Measurements from ENCODE around the gene ASF1A. TPM values are rescaled to one million over a fixed set of nuclear protein-coding genes. Genes with fewer than 3 reads are reported as not detected.
"Not testable (repeated sequence)": the region's sequence is repeated elsewhere in the genome, so short reads cannot be mapped to it uniquely, and the experiment has no call there.

Gene ASF1A
- 17.9 TPM for total RNA-seq

GRCh38 chr6:118893807-118894424 is at the start of gene ASF1A:
ASF1A (plus strand) TSS chr6:118894152; CDS start chr6:118894414, 262 bp downstream.
- peak; percentile 95 for ATAC-seq

GRCh38 chr6:118844915-118845314 is 49.0 kb upstream of the ASF1A start:
- ATAC-seq: no peak

- no peak for ATAC-seq
Observed at GRCh38 chr6:118853408-118853807, 40.5 kb upstream of the ASF1A start.

GRCh38 chr6:118856301-118856700 is 37.7 kb upstream of the ASF1A start:
- no peak for ATAC-seq

- ATAC-seq: no peak
Observed at GRCh38 chr6:118859517-118860064, 34.4 kb upstream of the ASF1A start.

- no peak for ATAC-seq
Observed at GRCh38 chr6:118860363-118860762, 33.6 kb upstream of the ASF1A start.

GRCh38 chr6:118860880-118861279 is 33.1 kb upstream of the ASF1A start:
- ATAC-seq: no peak

- no peak for ATAC-seq
Observed at GRCh38 chr6:118862443-118862842, 31.5 kb upstream of the ASF1A start.

GRCh38 chr6:118864341-118865099 is 29.4 kb upstream of the ASF1A start:
- no peak for ATAC-seq

- ATAC-seq: no peak
Observed at GRCh38 chr6:118865100-118865391, 28.9 kb upstream of the ASF1A start.

- no peak for ATAC-seq
Observed at GRCh38 chr6:118867181-118867580, 26.8 kb upstream of the ASF1A start.

GRCh38 chr6:118868901-118869300 is 25.1 kb upstream of the ASF1A start:
- not testable (repeated sequence) for ATAC-seq

- no peak for ATAC-seq
Observed at GRCh38 chr6:118869350-118869749, 24.6 kb upstream of the ASF1A start.

GRCh38 chr6:118869894-118870589 is 23.9 kb upstream of the ASF1A start:
- ATAC-seq: no peak

GRCh38 chr6:118871331-118871730 is 22.6 kb upstream of the ASF1A start:
- no peak for ATAC-seq

GRCh38 chr6:118872318-118872717 is 21.6 kb upstream of the ASF1A start:
- ATAC-seq: no peak

- ATAC-seq: no peak
Observed at GRCh38 chr6:118872726-118873125, 21.2 kb upstream of the ASF1A start.

- ATAC-seq: no peak
Observed at GRCh38 chr6:118873239-118873638, 20.7 kb upstream of the ASF1A start.

GRCh38 chr6:118875672-118876071 is 18.3 kb upstream of the ASF1A start:
- ATAC-seq: no peak

- ATAC-seq: peak; percentile 43
Observed at GRCh38 chr6:118876198-118876597, 17.8 kb upstream of the ASF1A start.

- ATAC-seq: no peak
Observed at GRCh38 chr6:118876814-118877213, 17.1 kb upstream of the ASF1A start.

- no peak for ATAC-seq
Observed at GRCh38 chr6:118877806-118878205, 16.1 kb upstream of the ASF1A start.

- ATAC-seq: no peak
Observed at GRCh38 chr6:118881440-118882313, 12.3 kb upstream of the ASF1A start.

Data from esophagus mucosa (tissue), 1 donor.